IMR-90 (cell line): ENCODE data around the gene CDC42EP3. TPM values are rescaled to one million over a fixed set of nuclear protein-coding genes. Genes with fewer than 3 reads are reported as not detected.

Source experiments
- ATAC-seq: fragments of 200-7000 bp; cut with Tn5 transposase; 2 replicates; pipeline ENCODE4 v1.9.1; 2020; ENCODE audit warnings: low read depth, mild to moderate bottlenecking, moderate library complexity
- BruUV-seq: library from RNA; stranded (reverse); fragments of 400-500 nt; replicated peaks from 2 replicates; lab custom pipeline; 2021; lab: Mats Ljungman, UMichigan
- CTCF ChIA-PET: fragments of 300-600 bp; formaldehyde crosslinking; extraction: SDS; loops from one replicate; lab custom pipeline; 2021; ENCODE audit warnings: antibody characterized with exemption; lab: Yijun Ruan, JAX
- POLR2A ChIA-PET: fragments of 300-600 bp; sonication (Branson Sonifier 250); formaldehyde crosslinking; loops from one replicate; lab custom pipeline; 2022; ENCODE audit warnings: antibody characterized with exemption; ENCODE audit not compliant: unreplicated experiment; lab: Charles Lee
- DNase-seq: peaks from one replicate; pipeline ENCODE4 v3.0.0; 2013
- H2AFZ ChIP-seq: replicated peaks from 2 replicates; pipeline ENCODE3; 2013; ENCODE audit warnings: low read length, mild to moderate bottlenecking; ENCODE audit not compliant: poor library complexity
- H2AK5ac ChIP-seq: 2 replicates; pipeline ENCODE4 v1.6.1; 2013; ENCODE audit warnings: low read depth, low read length, inconsistent platforms
- H2AK9ac ChIP-seq: replicated peaks from 2 replicates; pipeline ENCODE3; 2013; ENCODE audit warnings: mild to moderate bottlenecking, low read depth, low read length, moderate library complexity; ENCODE audit not compliant: poor library complexity
- H2BK120ac ChIP-seq: 2 replicates; pipeline ENCODE4 v1.6.1; 2013; ENCODE audit warnings: low read depth, low read length, inconsistent platforms
- H2BK15ac ChIP-seq: 3 replicates; pipeline ENCODE4 v1.6.1; 2013; ENCODE audit warnings: low read depth, low read length, inconsistent platforms
- H2BK20ac ChIP-seq: 2 replicates; pipeline ENCODE4 v1.6.1; 2013; ENCODE audit warnings: low read depth, mild to moderate bottlenecking, inconsistent platforms, low read length, moderate library complexity
- H2BK5ac ChIP-seq: 2 replicates; pipeline ENCODE4 v1.6.1; 2013; ENCODE audit warnings: mild to moderate bottlenecking, low read depth, low read length, inconsistent platforms; ENCODE audit not compliant: poor library complexity, severe bottlenecking
- H3K14ac ChIP-seq: replicated peaks from 2 replicates; pipeline ENCODE4 v1.6.1; 2013; ENCODE audit warnings: low read depth, low read length, inconsistent platforms
- H3K18ac ChIP-seq: 2 replicates; pipeline ENCODE4 v1.6.1; 2013; ENCODE audit warnings: low read depth, low read length, control low read depth
- H3K23ac ChIP-seq: 2 replicates; pipeline ENCODE4 v1.6.1; 2013; ENCODE audit warnings: low read depth, low read length, inconsistent platforms
- H3K27ac ChIP-seq: 2 replicates; pipeline ENCODE4 v1.5.1; 2013; ENCODE audit warnings: mild to moderate bottlenecking, control low read depth, low read length; ENCODE audit not compliant: insufficient read depth
- H3K27me3 ChIP-seq: 2 replicates; pipeline ENCODE4 v1.6.1; 2013; ENCODE audit warnings: low read length; ENCODE audit not compliant: control insufficient read depth, insufficient read depth
- H3K36me3 ChIP-seq: 2 replicates; pipeline ENCODE4 v1.6.1; 2013; ENCODE audit warnings: low read length, mixed read lengths; ENCODE audit not compliant: control insufficient read depth, insufficient read depth
- H3K4ac ChIP-seq: 2 replicates; pipeline ENCODE4 v1.6.1; 2013; ENCODE audit warnings: low read depth, low read length, inconsistent platforms
- H3K4me1 ChIP-seq: 2 replicates; pipeline ENCODE4 v1.6.1; 2013; ENCODE audit warnings: low read length, mixed read lengths; ENCODE audit not compliant: control insufficient read depth, insufficient read depth
- H3K4me2 ChIP-seq: 2 replicates; pipeline ENCODE4 v1.6.1; 2013; ENCODE audit warnings: low read depth, mild to moderate bottlenecking, control low read depth, low read length, moderate library complexity
- H3K4me3 ChIP-seq: 2 replicates; pipeline ENCODE4 v1.5.1; 2013; ENCODE audit warnings: low read depth, mild to moderate bottlenecking, control low read depth, low read length, moderate library complexity; ENCODE audit not compliant: insufficient read depth
- H3K56ac ChIP-seq: 2 replicates; pipeline ENCODE4 v1.6.1; 2013; ENCODE audit warnings: low read length, inconsistent platforms; ENCODE audit not compliant: insufficient read depth; ENCODE audit errors: extremely low read depth
- H3K79me1 ChIP-seq, 2 experiments: 2 replicates each; pipeline ENCODE4 v1.6.1; 2013; ENCODE audit warnings: low read length in 2 of 2, inconsistent platforms in 1 of 2, low read depth in 1 of 2
- H3K9ac ChIP-seq: 2 replicates; pipeline ENCODE4 v1.6.1; 2013; ENCODE audit warnings: low read depth, low read length, control low read depth
- H3K9me1 ChIP-seq: 2 replicates; pipeline ENCODE4 v1.6.1; 2013; ENCODE audit warnings: low read length, inconsistent platforms; ENCODE audit not compliant: insufficient read depth
- H3K9me3 ChIP-seq: 2 replicates; pipeline ENCODE4 v1.6.1; 2013; ENCODE audit warnings: low read length; ENCODE audit not compliant: control insufficient read depth, insufficient read depth
- H4K20me1 ChIP-seq: 2 replicates; pipeline ENCODE4 v1.6.1; 2013; ENCODE audit warnings: low read length, inconsistent platforms; ENCODE audit not compliant: insufficient read depth
- H4K5ac ChIP-seq: 2 replicates; pipeline ENCODE4 v1.6.1; 2013; ENCODE audit warnings: mild to moderate bottlenecking, low read depth, low read length, control low read depth
- H4K8ac ChIP-seq, 2 experiments: 2 replicates each; pipeline ENCODE4 v1.6.1; 2013; ENCODE audit warnings: low read depth in 2 of 2, low read length in 2 of 2, control low read depth in 1 of 2, inconsistent platforms in 1 of 2
- H4K91ac ChIP-seq: 2 replicates; pipeline ENCODE4 v1.6.1; 2013; ENCODE audit warnings: low read depth, low read length, inconsistent platforms; ENCODE audit not compliant: insufficient read depth
- CTCF ChIP-seq: conservative IDR thresholded peaks from 2 replicates; pipeline ENCODE4 v1.5.1; 2012; ENCODE audit warnings: mild to moderate bottlenecking, low read depth, low read length, improper control_type of control experiment
- RCOR1 ChIP-seq: IDR thresholded peaks from 2 replicates; pipeline ENCODE4 v1.6.1; 2012; ENCODE audit warnings: mild to moderate bottlenecking, low read length, improper control_type of control experiment; ENCODE audit not compliant: insufficient replicate concordance
- USF2 ChIP-seq: fragments of 150-350 bp; IDR thresholded peaks from 2 replicates; pipeline ENCODE4 v1.6.1; 2017; ENCODE audit warnings: mild to moderate bottlenecking, antibody characterized with exemption, low read length, low read depth
- WGBS, 2 experiments: methylation state at CpG; one replicate each; pipeline versions ENCODE4 v1.1.5 to v1.1.7; 2013; ENCODE audit warnings: missing lambda C conversion rate in 2 of 2; ENCODE audit not compliant: insufficient read length in 1 of 2; ENCODE audit errors: extremely low coverage in 2 of 2; 5-methylcytosine and 5-hydroxymethylcytosine counted together
- dilution Hi-C: fragments of 300-500 bp; cut with HindIII; formaldehyde crosslinking; loops from one replicate; pipeline ENCODE4 v1.14.3; 2018; ENCODE audit warnings: low sequenced_read_pairs; ENCODE audit not compliant: unreplicated experiment
- in situ Hi-C: fragments of 300-500 bp; cut with MboI; formaldehyde crosslinking; loops from 3 replicates; pipeline ENCODE4 v1.14.3; 2019; ENCODE audit warnings: low sequenced_read_pairs, inconsistent platforms, mixed read lengths
- intact Hi-C: fragments of 100-400 bp; cut with micrococcal nuclease; formaldehyde crosslinking; loops from 2 replicates; pipeline ENCODE4 v1.10.0; 2022
- polyA plus RNA-seq, 3 experiments: library from polyadenylated mRNA; depleted of rRNA; stranded (reverse); fragments of >200 nt; gene quantifications; 2 replicates each; pipeline ENCODE4 v1.2.3, GENCODE V29; 2012; ENCODE audit warnings: low replicate concordance in 1 of 3
- total RNA-seq: library from RNA; depleted of rRNA; stranded (reverse); fragments of >200 nt; gene quantifications from 2 replicates; pipeline ENCODE4 v1.2.3, GENCODE V29; 2012

CDC42EP3 gene
- total and polyA plus RNA-seq, 2 of the 4 experiments (the other 2 are of a cell fraction) = 167 to 193 TPM

- H2BK5ac ChIP-seq = peak overlapping the region; percentile 23
- H2BK120ac ChIP-seq = no peak overlapping the region
- H3K4me1 ChIP-seq = peaks cover 17% of the 10 kb centered on the region
- TF ChIP-seq CTCF (no peak), USF2 (no peak), RCOR1 (no peak)
- H3K9me1 ChIP-seq = peaks cover 22% of the 10 kb centered on the region
- H4K8ac ChIP-seq = no peak overlapping the region
- H2AFZ ChIP-seq = no peak overlapping the region
- DNase-seq = no peak
- no peak overlapping the region for H3K56ac ChIP-seq
- H3K14ac ChIP-seq = no peak overlapping the region
- H3K9me3 ChIP-seq = no peaks in the 10 kb centered on the region
- no peak overlapping the region for H2BK20ac ChIP-seq
- no peaks in the 10 kb centered on the region for H3K27me3 ChIP-seq
- H2BK15ac ChIP-seq = no peak overlapping the region
- no TSS peak for BruUV-seq
- no CpG with 5 or more reads among the region's 3 CpGs for WGBS, 2 experiments
- peak; percentile 8 for ATAC-seq
- H4K5ac ChIP-seq = no peak overlapping the region
- in situ Hi-C loops (no loop called here), dilution Hi-C loops (no loop called here), intact Hi-C loops (loop anchor here (2.0 to 5.0 kb wide), 3 partner anchors 67 to 194 kb away; no protein-coding TSS in a partner anchor)
- H3K23ac ChIP-seq = no peak overlapping the region
- no peak overlapping the region for H3K4ac ChIP-seq
- H4K20me1 ChIP-seq = peaks cover 31% of the 10 kb centered on the region; the same call in 1 of the 2 replicates
- no peak overlapping the region for H2AK9ac ChIP-seq
- no peak overlapping the region for H3K18ac ChIP-seq
- no peak overlapping the region for H3K4me3 ChIP-seq
- peaks cover 16% of the 10 kb centered on the region for H3K36me3 ChIP-seq
- no peak overlapping the region for H3K4me2 ChIP-seq
- no peak overlapping the region for H3K27ac ChIP-seq
- no peak overlapping the region for H4K91ac ChIP-seq
- POLR2A ChIA-PET = no interaction called here
- CTCF ChIA-PET = no interaction called here
- H3K79me1 ChIP-seq = peaks cover 16 to 38% of the 10 kb centered on the region in 2 experiments
- peak overlapping the region; percentile 9; the same call in 1 of the 2 replicates for H2AK5ac ChIP-seq
- H3K9ac ChIP-seq = no peak overlapping the region
Observed at GRCh38 chr2:37638973-37639372, 32.5 kb downstream of the CDC42EP3 start.
